ENCODE results near the gene GNB1.

DNA sequence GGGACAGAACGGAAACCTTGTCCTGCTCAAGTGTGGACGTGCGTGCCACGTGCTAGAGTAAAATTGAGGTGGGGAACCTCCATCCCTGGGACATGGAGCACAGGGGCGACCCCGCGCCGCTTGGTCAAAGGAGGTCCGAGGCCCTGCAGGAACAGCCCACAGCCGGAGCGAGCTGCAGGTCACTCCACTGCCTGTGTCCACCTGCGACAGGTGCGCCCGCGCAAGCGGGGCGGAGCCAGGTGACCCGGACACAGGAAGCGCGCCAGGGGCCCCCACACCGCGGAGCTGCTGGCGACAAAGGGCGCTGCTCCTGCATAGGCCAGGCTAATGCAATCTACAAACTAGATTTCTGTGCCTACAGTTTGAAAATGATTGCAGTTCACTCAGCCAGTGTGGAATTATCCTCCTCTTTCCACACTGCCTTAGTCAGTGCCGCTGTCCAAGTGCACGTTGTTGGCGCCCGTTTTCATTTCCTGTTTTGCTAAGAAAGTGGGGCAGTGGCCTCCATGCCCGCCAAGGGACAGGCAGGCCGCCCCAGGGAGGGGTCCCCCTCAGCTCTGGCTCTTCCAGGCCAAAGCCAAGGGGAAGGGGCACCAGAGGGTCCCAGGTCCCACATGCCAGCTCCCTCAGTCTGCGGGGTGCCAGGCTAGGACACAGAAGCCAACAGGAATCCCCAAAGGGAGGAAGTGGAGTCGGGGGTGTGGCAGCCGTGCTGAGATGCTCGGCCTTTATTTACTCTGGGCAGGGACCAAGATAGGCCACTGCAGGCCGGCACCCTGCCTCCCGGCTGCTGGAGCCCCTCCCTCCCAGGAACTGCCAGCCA lies 108.3 kb downstream of the GNB1 start:
- TF ChIP-seq, protein P1, sequence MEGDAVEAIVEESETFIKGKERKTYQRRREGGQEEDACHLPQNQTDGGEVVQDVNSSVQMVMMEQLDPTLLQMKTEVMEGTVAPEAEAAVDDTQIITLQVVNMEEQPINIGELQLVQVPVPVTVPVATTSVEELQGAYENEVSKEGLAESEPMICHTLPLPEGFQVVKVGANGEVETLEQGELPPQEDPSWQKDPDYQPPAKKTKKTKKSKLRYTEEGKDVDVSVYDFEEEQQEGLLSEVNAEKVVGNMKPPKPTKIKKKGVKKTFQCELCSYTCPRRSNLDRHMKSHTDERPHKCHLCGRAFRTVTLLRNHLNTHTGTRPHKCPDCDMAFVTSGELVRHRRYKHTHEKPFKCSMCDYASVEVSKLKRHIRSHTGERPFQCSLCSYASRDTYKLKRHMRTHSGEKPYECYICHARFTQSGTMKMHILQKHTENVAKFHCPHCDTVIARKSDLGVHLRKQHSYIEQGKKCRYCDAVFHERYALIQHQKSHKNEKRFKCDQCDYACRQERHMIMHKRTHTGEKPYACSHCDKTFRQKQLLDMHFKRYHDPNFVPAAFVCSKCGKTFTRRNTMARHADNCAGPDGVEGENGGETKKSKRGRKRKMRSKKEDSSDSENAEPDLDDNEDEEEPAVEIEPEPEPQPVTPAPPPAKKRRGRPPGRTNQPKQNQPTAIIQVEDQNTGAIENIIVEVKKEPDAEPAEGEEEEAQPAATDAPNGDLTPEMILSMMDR (IDR thresholded peaks at IDR 0.05; ENCODE audit: insufficient read depth, low read length, poor library complexity, severe bottlenecking) = no peak
- no peak for TF ChIP-seq EZH2phosphoT487 (conservative IDR thresholded peaks at IDR 0.05; ENCODE audit: low read length)

All from SU-DHL-6 (cell line).